Measurements from ENCODE around the gene IL32.

Gene IL32

DNA sequence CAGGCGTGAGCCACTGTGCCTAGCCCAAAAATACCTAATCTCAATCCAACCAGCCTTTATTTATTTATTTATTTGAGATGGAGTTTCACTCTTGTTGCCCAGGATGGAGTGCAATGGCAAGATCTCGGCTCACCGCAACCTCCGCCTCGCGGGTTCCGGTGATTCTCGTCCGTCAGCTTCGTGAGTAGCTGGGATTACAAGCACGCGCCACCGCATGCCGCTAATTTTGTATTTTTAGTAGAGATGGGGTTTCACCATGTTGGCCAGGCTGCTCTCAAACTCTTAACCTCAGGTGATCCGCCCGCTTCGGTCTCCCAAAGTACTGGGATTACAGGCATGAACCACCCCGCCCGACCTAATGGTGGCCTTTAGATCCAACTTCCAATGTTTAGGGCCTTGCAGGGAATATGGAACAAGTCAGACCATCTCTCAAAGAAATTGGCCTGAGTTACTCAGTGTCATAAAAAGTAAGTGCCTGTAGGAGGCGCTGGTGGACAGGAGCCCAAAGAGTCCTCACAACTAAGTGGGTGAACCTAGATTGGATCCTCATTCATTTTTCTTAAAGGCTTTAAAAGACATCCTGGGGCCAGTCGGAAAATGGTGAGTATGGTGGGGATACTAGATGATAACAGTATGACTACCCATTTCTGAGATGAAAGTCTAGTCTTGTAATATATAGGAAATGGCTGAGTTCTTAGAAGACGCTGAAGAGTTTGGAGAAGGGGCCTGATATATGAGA lies 29.0 kb downstream of the IL32 start:
- no peak for DNase-seq

DNA sequence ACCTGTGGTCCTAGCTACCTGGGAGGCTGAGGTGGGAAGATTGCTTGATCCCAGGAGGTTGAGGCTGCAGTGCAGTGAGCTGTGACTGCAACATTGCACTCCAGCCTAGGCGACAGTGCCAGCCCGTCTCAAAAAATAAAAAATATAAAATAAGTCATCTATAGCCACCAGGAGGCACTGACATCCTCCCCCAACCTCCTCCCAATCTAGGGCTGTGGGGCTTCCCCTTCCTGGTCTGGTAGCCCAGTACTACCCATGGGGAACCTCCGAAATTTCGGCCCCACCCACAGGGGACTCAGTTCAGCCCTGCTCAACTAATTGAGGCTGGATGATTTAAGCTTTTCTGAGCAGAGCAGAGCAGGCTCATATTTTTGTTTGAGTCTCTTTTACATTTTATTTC lies 30.4 kb downstream of the IL32 start:
- no peak for DNase-seq

DNA sequence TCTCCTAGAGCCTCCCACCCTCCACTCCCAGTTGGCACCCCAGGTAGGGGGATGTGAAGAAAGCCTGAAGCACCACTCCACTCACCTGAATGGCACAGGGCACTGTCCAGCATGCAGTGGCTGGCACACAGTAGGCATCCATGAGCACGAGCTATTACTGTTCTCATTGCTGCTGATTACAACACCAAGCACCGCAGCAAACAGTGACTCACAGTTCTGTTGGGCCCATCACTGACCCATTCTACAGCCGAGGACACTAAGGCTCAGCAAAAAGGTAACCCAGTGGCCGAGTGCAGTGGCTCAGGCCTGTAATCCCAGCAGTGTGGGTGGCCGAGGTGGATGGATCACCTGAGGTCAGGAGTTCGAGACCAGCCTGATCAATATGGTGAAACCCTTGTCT lies 30.9 kb downstream of the IL32 start:
- DNase-seq = no peak

DNA sequence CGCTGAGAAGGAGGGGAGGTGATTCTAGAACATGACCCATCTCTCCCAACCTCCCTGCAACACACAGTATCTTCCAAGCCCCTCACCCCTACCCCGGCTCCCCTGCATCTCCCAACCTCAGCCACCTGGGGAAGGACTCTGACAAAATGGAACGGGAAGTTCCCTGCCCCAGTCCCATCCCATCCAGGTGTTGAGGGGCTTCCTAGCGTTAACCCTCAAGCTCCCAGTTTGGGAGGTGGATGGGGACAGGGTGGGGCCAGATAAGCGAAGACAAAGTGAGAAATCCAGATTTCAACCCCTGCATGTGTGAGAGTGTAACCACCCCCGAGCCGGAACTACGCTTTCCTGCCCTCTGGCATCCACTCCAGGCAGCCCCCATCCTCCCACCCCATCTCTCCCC lies 31.8 kb downstream of the IL32 start:
- no peak for DNase-seq

DNA sequence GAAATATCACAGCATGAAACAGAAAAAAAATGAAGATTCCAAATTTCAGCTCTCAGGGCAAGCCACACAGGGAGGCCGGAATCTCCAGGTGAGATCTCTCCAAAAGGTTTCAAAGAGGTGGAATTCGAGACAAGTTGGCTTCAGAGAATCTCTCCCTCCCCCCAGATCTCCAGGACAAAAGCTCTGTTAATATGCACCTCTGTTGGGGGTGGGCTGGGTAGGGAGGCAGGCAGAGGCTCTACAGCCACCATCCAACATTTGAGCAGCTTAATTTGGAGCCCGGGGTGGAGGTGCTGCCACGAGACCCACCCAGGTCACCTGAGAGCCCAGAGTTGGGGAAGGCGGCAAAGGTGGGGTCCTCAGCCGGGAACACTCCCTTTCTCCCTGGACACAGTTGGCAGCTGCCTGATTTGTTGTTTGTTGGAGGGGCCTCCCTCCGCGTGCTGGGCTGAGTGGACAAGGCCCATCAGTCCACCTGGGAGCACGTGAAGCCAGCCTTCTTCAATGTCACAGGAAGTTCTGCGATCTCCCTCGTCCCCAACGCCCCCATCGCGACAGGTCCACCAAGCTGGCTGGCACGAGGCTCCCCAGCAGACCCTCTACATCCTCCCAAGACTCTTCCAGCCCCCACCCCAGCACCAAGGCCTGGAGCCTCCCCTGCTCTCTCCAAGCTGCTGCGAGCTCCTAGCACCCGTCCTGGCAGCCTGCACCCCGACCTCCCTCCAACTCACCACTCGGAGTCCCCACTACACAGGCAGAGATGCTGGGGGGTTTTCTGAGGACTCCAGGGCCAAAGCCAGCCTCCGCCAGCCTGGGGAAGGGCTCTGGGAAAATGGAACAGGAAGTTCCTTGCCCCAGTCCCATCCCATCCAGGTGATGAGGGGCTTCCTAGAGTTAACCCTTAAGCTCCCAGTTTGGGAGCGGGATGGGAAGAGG lies 33.3 kb downstream of the IL32 start, which contains the start of gene ZSCAN10:
Gene ZSCAN10, minus strand, starts transcription at position 836 of the 936 bp plus-strand sequence. CDS start 6,357 bp downstream, outside the sequence.
- DNase-seq = no peak

DNA sequence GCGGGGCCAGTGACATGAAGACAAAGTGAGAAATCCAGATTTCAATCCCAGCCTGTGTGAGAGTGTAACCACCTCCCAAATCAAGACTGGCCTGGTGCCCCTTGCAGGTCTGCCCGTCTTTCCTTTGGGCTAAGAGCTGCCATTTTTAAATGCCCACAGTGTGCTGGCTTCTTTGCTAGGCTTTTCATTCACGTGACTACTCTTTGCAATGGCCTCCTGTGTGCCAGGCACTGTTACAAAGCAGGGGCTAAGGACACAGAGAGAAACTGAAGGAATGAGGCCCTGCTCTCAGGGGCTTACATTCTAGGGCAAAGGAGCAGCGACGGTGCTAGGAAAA lies 33.9 kb downstream of the IL32 start:
- no peak for DNase-seq

DNA sequence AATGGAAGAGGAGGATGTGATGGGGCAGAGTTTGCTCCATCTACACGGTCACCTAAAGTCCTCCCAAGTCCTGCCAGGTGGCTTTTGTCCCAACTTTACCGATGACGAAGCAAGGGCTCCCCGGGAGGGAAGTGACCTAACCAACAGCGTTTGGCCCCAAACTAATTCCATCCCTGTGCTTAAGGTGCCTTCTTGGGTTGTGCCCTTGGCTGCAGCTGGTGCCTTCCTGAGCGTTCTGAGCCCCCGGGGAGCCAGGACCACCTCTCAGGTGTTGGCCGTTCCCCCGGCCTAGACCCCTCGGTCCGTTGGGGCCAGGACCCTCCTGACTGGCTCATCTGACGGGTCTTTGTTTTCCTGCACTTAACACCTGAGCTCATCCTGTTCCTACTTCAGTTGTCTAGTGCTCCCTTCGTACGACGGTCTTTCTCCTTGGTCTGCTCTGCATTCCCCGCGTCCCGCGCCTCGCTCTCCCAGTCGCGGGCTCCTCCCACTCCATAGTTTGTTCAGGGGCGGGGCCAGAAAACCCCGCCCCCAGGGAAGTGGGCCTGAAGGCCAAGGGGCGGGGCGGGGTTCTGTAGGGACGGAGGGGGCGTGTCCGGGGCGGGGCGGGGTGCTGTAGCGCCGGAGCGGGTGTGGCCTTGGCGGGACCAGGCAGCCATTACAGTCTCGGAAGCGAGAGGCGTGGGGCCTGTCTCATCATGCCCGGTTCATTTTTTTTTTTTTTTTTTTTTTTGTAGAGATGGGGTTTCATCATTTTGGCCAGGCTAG lies 34.5 kb downstream of the IL32 start:
- DNase-seq = peak; percentile 36

DNA sequence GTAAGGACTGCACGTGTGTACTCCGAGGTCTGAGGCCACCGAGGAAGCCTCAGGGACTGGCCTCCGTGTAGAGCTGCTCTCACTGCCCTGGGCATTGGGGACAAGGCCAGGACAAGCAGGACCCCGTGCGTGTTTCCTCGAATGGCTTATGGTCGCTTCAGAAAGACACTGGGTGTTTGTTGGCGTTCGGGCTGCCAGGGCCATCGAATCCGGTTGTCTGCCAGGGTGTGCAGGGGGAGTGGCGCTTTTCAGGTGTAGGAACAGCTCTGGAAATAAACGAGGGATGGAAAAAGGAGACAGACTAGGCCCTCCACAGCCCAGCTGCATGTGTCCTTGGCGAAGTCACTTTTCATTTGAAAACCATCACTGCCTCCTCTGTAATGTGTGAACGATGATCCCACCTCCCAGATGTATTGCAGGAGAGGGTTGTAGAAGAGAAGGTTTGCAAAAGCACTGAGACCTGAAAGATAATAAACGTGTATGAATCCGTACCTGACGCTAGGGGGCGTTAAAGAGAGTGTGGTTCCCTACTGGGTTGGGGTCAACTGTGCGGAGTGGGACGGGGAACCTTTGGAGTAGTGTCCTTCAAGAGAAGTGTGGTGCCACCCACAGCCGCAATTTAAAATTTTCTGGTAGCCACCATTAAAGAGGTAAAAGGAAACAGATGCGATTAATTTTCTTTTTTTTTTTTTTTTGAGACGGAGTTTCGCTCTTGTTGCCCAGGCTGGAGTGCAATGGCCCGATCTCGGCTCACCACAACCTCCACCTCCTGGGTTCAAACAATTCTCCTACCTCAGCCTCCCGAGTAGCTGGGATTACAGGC lies 35.8 kb downstream of the IL32 start:
- no peak for DNase-seq

DNA sequence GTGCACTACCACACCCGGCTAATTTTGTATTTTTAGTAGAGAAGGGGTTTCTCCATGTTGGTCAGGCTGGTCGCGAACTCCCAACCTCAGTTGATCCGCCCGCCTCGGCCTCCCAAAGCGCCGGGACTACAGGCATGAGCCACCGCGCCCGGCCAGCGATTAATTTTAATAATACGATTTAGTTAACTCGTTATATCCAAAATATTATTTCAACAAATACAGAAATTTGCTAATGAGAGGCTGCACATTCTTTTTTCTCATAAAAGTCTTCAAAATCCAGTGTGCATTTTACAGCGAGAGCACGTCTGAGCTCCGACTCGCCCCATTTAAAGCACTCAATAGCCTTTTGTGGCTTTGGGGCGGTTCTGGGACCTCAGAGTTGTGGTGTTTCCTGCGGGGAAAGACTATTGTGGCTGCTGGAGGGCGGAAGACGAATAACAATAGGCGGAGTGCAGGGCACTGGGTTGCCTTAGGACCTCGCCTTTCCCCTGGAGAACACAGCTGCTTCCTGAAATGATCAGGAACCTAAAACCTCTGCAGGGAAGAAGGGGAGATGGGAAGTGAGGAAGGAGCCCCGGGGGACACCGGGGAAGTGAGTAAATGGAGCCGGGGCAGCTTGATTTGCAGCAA lies 36.5 kb downstream of the IL32 start:
- DNase-seq = no peak

DNA sequence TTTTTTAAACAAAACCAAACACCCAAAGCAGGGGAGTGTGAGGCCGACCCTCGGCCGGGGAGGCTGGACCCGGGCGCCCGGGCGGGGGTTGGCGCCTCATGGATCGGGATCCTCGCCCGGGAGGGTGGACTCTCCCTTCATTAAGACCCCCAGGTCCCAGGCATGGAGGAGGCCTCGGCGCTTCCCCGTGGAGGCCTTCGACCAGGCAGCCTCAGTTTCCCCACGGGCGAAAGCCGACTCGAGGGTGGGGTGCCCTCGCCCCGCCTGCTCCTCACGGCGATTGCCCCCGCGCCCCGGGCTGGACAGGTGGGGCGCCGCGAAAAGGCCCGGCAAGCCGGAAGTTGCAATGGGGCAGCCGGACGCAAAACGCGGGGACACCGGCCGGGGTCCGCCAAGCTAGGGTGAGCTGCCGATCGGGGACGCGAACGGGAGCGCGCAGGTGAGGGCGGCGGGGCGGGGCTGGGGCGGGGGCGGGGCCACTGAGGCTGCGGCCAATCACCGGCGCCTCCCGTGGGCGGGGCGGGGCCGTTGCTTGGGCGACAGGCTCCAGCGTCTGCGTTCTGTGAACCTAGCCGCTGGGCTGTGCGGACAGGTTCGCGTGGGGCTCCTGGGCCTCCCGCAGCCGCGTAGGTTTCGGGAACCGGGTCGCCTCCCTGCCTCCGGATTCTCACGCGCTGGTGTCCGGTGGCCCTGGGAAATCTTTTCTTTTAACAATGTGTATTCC lies 40.9 kb downstream of the IL32 start:
- peak; percentile 41 for DNase-seq

DNA sequence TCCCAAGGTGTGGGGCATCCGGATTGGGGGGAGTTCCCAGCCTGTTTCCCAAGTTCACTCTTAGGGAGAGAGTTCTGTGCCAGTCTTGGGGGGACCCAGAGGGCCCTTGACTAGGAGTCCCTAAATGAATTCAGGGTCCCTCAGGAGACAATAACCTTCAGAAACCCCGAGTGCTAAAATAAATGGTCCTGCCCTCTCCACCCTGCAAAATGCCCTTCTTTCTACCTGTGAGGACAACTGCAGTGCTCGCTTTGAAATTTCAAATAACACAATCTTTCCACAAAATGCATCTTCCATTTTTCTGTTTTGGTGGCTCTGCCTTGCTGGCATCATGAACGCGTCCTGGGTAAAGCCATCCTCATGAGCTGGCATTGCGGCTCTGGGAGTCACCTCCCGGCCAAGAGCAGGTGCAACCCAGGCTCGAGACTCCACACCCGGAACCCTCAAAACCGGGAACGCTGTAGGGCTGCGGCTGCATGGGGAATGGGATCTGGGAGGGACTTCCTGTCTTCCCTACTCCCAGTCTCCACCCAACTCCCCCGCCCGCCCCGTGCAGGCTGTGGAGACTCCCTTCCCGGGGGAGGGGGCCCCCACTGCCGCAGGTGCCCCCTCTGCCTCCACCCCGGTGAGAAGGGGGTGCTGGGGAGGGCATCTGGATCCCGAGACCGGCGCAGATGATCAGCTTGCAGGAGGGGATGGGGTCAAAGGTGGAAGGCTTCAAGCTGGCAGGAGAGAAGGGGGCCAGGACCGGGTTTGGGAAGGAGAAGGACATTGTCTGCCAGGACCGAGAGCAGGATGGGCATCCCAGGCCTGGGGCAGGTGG lies 46.8 kb downstream of the IL32 start, which contains the start of gene ZNF205:
Gene ZNF205, plus strand, starts transcription at position 529 of the 823 bp plus-strand sequence. CDS start 845 bp downstream, outside the sequence.
- no peak for DNase-seq

DNA sequence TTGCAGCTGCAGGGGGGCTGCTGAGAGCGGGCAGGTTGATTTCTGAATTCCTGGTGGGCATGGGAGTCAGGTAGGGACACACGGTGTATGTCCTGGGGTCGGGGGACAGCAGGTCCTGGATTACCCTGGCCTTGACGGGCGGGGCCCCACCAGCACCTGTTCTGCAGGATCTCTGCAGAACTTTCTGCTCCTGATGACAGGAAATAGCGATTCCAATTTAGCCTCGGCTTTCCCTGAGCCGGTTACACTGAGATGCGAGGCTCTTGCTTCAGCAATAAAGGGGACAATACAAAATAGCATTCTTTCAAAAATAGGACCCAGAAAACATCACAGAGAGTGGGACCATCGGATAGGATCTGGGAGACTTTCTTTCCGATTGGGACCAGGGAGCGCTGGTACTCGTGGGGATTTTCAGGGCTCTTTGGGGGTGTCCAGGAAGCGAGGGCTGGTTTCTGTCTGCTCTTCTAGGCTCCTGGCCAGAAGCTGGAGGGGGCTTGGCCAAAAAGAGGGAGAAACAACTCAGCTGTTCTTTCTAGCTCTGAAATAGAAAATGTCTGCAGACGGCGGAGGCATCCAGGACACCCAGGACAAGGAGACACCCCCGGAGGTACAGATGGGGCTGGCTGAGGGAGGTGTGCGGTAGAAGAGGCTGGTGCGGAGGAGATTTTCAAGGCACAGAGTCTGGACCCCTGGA lies 47.6 kb downstream of the IL32 start:
- DNase-seq = no peak

DNA sequence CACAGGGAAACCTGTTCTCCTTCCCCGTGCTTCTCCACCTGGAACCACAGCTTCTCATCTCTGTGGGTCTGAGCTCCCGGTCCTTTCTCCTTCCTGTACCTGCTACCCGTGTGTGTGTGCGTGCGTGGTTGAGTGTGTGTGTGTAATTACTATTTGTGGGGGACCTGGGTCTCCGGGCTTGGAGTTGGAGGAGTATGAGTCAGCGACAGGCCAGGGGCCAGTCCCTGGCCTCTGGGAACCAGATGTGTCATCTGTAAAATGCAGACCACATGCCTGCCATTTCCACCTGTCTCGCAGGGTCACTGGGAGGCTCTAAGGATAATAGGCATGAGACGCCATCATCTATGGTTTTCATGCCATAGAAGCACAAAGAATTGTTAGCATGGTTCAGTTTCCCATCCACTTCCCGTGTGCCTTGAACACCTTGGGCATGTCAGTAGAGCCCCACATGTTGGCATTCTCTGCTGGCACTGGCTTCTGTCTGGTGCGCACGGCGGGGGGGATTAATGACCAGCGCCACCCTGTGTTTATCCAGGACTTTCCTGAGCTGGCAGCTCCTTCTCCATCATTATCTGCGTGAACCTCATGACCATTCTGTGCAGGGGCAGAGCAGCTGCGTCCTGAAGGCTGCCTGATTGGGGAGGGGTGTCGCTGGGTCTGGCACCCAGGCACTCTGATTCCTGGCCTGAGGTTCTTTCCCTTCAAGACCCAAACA lies 48.5 kb downstream of the IL32 start:
- DNase-seq = no peak

DNA sequence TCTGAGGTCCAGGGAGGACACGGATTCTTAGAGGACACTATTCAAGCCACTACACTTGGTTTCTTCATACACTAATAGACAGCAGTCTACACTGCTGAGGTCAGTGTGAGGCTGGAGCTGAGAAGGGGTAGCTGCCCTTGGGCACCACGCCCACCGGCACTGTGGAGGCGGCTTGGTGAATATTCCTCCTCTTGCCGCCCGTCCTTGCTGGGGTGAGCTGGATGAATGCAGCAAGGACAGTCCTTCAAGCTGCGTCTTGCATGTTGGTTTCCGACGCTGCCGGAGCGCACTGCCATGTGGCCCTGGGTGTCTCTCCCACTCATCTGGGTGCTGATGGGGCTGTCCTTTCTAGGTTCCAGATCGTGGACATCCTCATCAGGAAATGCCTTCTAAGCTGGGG lies 49.6 kb downstream of the IL32 start:
- no peak for DNase-seq

DNA sequence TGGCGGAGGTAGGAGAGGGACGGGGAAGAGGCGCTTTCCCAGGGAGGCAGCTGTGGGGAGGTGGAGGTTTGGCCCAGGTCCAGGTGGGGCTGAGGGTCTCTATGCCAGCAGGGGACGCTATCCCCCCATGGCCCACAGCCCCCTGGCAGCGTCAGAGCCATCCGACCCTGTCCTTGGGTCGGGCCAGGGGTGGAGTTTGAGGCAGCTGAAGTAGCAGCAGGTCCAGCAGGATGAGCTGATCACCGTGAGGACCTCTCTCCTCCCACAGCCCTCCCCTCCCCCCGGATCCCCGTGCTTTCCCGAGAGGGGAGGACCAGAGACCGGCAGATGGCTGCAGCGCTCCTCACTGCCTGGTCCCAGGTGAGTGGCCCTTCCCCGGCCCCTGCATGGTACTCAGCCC lies 50.1 kb downstream of the IL32 start:
- no peak for DNase-seq

DNA sequence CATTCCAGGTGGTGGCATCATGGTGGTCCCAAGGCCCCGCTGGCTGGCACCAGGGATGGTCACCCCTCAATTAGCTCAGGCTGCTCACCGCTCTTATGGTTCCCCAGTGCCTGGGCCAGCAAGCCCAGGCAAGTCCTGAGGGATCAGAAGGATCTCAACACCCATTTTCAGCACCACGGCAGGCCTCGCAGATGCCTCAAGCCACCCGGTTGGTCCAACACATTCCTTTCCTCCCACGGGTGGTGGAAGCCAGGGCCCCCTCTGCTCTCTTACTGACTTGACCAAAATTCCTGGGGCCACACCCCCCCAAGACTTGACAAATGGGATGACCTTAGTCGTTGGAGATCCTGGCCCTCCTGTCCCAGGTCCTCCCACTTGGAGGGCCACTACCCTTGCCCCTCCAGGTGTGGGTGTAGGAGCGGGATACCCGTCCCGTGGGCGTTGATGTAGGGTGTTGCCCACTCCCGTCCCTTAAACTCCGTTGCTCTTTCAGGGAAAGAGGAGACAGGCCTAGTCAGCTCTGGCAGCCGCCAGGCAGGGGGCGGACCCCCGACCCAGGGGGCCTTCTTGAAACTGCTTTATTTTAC lies 52.9 kb downstream of the IL32 start:
- DNase-seq = no peak

DNA sequence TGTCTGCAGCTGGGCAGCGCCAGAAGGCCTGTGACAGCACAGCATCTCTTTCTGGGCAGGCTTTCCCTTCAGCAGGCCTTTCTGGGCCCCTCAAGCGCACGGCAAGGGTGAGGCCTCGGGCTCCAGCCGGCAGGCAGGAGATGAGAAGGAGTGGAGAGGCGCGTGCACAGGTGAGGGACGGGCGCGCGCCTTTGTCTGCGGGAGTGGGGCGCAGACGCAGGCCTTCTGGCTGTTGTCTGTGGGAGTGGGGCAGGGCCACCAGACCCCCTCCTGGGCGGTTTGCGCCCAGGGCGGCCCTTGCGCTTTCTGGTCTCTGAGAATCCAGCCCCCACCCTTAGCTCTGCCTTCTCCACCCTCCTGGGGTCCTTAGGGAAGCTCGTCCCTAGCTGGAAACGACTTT lies 53.4 kb downstream of the IL32 start:
- no peak for DNase-seq
